Smooth muscle cell of bladder (primary cell): ENCODE measurements around the gene IGSF1. TPM values are rescaled to one million over a fixed set of nuclear protein-coding genes. Genes with fewer than 3 reads are reported as not detected.

ENCODE experiments used
- total RNA-seq: library from RNA; depleted of rRNA; stranded (reverse); fragments of >200 nt; gene quantifications from 2 replicates; pipeline ENCODE4 v1.2.3, GENCODE V29; 2014

The IGSF1 gene, protein sequence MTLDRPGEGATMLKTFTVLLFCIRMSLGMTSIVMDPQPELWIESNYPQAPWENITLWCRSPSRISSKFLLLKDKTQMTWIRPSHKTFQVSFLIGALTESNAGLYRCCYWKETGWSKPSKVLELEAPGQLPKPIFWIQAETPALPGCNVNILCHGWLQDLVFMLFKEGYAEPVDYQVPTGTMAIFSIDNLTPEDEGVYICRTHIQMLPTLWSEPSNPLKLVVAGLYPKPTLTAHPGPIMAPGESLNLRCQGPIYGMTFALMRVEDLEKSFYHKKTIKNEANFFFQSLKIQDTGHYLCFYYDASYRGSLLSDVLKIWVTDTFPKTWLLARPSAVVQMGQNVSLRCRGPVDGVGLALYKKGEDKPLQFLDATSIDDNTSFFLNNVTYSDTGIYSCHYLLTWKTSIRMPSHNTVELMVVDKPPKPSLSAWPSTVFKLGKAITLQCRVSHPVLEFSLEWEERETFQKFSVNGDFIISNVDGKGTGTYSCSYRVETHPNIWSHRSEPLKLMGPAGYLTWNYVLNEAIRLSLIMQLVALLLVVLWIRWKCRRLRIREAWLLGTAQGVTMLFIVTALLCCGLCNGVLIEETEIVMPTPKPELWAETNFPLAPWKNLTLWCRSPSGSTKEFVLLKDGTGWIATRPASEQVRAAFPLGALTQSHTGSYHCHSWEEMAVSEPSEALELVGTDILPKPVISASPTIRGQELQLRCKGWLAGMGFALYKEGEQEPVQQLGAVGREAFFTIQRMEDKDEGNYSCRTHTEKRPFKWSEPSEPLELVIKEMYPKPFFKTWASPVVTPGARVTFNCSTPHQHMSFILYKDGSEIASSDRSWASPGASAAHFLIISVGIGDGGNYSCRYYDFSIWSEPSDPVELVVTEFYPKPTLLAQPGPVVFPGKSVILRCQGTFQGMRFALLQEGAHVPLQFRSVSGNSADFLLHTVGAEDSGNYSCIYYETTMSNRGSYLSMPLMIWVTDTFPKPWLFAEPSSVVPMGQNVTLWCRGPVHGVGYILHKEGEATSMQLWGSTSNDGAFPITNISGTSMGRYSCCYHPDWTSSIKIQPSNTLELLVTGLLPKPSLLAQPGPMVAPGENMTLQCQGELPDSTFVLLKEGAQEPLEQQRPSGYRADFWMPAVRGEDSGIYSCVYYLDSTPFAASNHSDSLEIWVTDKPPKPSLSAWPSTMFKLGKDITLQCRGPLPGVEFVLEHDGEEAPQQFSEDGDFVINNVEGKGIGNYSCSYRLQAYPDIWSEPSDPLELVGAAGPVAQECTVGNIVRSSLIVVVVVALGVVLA (N-terminal part only)
- not detected in 2 replicates for total RNA-seq

DNA sequence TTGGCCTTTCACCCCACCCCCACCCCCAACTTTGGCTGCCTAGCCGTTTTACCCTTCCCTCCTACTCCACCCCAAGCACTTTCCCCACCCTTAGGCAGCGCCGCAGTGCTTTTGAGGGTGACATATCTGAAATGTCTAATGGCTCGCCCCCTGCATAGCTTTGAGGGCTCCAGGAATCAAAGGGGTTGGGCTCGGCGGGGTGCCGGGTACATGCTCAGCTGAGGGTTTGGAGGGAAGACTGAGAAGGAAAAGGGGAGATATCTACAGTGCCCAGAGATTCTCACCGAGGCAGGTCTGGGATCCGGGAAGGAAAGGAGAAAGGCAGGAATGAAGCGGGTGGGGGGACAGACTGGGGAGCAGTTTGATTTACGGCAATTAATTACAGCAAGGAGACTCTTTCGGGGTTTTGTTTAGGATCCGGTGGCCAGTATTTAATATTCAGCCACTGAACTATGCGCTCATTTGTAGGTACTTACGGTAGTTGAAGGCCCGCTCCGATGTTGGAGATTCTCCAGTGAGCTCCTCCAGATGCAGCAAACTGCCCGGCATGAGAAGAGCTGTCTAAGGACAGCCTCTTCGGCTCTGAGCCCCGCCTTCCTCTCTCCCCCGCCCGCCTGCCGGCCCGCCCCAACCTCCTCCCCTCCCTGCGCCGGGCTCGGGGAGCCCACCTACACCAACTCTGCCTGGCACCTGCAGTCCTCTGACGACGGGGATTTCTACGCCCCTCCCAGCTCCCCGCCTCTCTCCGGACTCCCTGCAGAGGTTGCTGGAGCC, at the start of gene IGSF1:
Gene IGSF1, minus strand, starts transcription at position 569 of the 774 bp plus-strand sequence. CDS start 2,632 bp downstream, outside the sequence.

Other genes with a start within 250 kb of the IGSF1 start
- not detected in 2 replicates for gene ARHGAP36, start 231.0 kb downstream of the IGSF1 start, total RNA-seq